K562 (cell line): ENCODE data around the gene GABARAPL2. TPM values are rescaled to one million over a fixed set of nuclear protein-coding genes. Genes with fewer than 3 reads are reported as not detected.

Source experiments
- FOXJ3 ChIP-seq: sonication (generic); formaldehyde crosslinking; IDR thresholded peaks from 2 replicates; pipeline ENCODE4 v1.4.0; 2020; ENCODE audit warnings: mild to moderate bottlenecking, missing genetic modification reagents
- GTF2A2 ChIP-seq: IDR thresholded peaks from 2 replicates; pipeline ENCODE4 v1.6.1; 2016; ENCODE audit warnings: mild to moderate bottlenecking, missing genetic modification characterization, missing compliant biosample characterization
- HDAC8 ChIP-seq: fragments of 450-650 bp; IDR thresholded peaks from 2 replicates; pipeline ENCODE4 v1.6.1; 2016; ENCODE audit warnings: mild to moderate bottlenecking, missing genetic modification characterization, moderate library complexity, missing compliant biosample characterization
- KLF1 ChIP-seq: fragments of 450-650 bp; IDR thresholded peaks from 2 replicates; pipeline ENCODE4 v1.6.1; 2016; ENCODE audit warnings: missing genetic modification characterization, missing compliant biosample characterization
- MEIS2 ChIP-seq: fragments of 450-650 bp; IDR thresholded peaks from 2 replicates; pipeline ENCODE4 v1.6.1; 2014; ENCODE audit warnings: mild to moderate bottlenecking; ENCODE audit not compliant: partially characterized antibody
- NCOA4 ChIP-seq: fragments of 450-650 bp; IDR thresholded peaks from 2 replicates; pipeline ENCODE4 v1.6.1; 2018; ENCODE audit warnings: mild to moderate bottlenecking; ENCODE audit not compliant: partially characterized antibody
- POLR2AphosphoS5 ChIP-seq: IDR thresholded peaks from 2 replicates; pipeline ENCODE4 v1.6.1; 2011; ENCODE audit warnings: mild to moderate bottlenecking, low read depth, low read length, moderate library complexity; ENCODE audit not compliant: control insufficient read depth, insufficient read depth
- SMARCE1 ChIP-seq: fragments of 450-650 bp; IDR thresholded peaks from 2 replicates; pipeline ENCODE4 v1.7.1; 2016; ENCODE audit warnings: mild to moderate bottlenecking
- STAT5B ChIP-seq: fragments of 250-450 bp; sonication (Bioruptor Pico); IDR thresholded peaks from 2 replicates; pipeline ENCODE4 v1.8.0; 2021; ENCODE audit warnings: mild to moderate bottlenecking, inconsistent platforms
- TAL1 ChIP-seq: fragments of 450-650 bp; IDR thresholded peaks from 2 replicates; pipeline ENCODE4 v1.6.1; 2016; ENCODE audit warnings: mild to moderate bottlenecking
- ZNF140 ChIP-seq: fragments of 250-450 bp; sonication (Bioruptor Pico); IDR thresholded peaks from 2 replicates; pipeline ENCODE4 v1.8.0; 2021; ENCODE audit warnings: moderate library complexity, mild to moderate bottlenecking, inconsistent platforms
- ZNF274 ChIP-seq: IDR thresholded peaks from 2 replicates; pipeline ENCODE4 v1.6.1; 2011; ENCODE audit warnings: low read depth, mild to moderate bottlenecking, low read length, moderate library complexity, borderline replicate concordance
- ZNF584 ChIP-seq: fragments of 200-800 bp; sonication (Bioruptor generic); IDR thresholded peaks from 2 replicates; pipeline ENCODE4 v1.6.1; 2016; ENCODE audit warnings: low read depth, mild to moderate bottlenecking, missing genetic modification characterization, missing compliant biosample characterization
- ZNF589 ChIP-seq: fragments of 200-800 bp; sonication (Bioruptor generic); IDR thresholded peaks from 2 replicates; pipeline ENCODE4 v1.6.1; 2016; ENCODE audit warnings: low read depth, missing genetic modification characterization, missing compliant biosample characterization
- ZNF76 ChIP-seq: fragments of 250-450 bp; sonication (Bioruptor Pico); IDR thresholded peaks from 2 replicates; pipeline ENCODE4 v1.4.0; 2020; ENCODE audit warnings: mild to moderate bottlenecking, moderate library complexity, borderline replicate concordance
- ZSCAN32 ChIP-seq: fragments of 450-650 bp; formaldehyde crosslinking; IDR thresholded peaks from 2 replicates; pipeline ENCODE4 v1.4.0; 2020; ENCODE audit warnings: mild to moderate bottlenecking, moderate library complexity
- polyA plus RNA-seq, 8 experiments: library from polyadenylated mRNA; depleted of rRNA in 4 of 8; stranded (reverse) in 5 of 8; unstranded in 3 of 8; fragments of >200 nt; fragmentation: Nextera tagmentation in 2 of 8; fragmentation: Illumina TruSeq in 1 of 8; extraction: Ambion mirVana in 2 of 8; extraction: Trizol in 1 of 8; gene quantifications; 2 replicates each; pipeline versions ENCODE4 v1.2.1 to v1.2.3, GENCODE V29; 2011 to 2014; ENCODE audit warnings: inconsistent platforms in 1 of 8, missing spikeins in 1 of 8
- total RNA-seq, 7 experiments: library from RNA; depleted of rRNA in 6 of 7; stranded (reverse); fragments of >200 nt in 6 of 7; fragmentation: Illumina TruSeq in 2 of 7; extraction: Trizol in 2 of 7; gene quantifications; 2 replicates each; pipeline versions ENCODE4 v1.2.1 to v1.2.3, GENCODE V29; 2011 to 2021; ENCODE audit warnings: low replicate concordance in 1 of 7
- TF ChIP-seq, protein P1 (sequence below): sonication (generic); formaldehyde crosslinking; IDR thresholded peaks from 2 replicates; pipeline ENCODE4 v1.8.1; 2023; ENCODE audit warnings: mild to moderate bottlenecking, missing genetic modification reagents
- TF ChIP-seq, protein P2 (sequence below): fragments of 250-450 bp; sonication (Bioruptor Pico); IDR thresholded peaks from 2 replicates; pipeline ENCODE4 v1.5.0; 2021
- TF ChIP-seq, protein P3 (sequence below): fragments of 450-650 bp; formaldehyde crosslinking; IDR thresholded peaks from 2 replicates; pipeline ENCODE4 v1.4.0; 2022; ENCODE audit warnings: missing genetic modification characterization
- TF ChIP-seq, protein P4 (sequence below): fragments of 450-650 bp; IDR thresholded peaks from 2 replicates; pipeline ENCODE4 v1.6.1; 2016; ENCODE audit warnings: missing biosample characterization, missing genetic modification characterization
- TF ChIP-seq, protein P5 (sequence below): fragments of 250-450 bp; sonication (Bioruptor Pico); IDR thresholded peaks from 2 replicates; pipeline ENCODE4 v1.8.0; 2022; ENCODE audit warnings: moderate library complexity, mild to moderate bottlenecking, inconsistent platforms
- TF ChIP-seq, protein P6 (sequence below): sonication (generic); formaldehyde crosslinking; IDR thresholded peaks from 2 replicates; pipeline ENCODE4 v1.8.0; 2022; ENCODE audit warnings: mild to moderate bottlenecking, missing genetic modification reagents
- TF ChIP-seq, protein P7 (sequence below): sonication (generic); formaldehyde crosslinking; IDR thresholded peaks from 2 replicates; pipeline ENCODE4 v1.9.0; 2022; ENCODE audit warnings: mild to moderate bottlenecking, missing genetic modification reagents

Gene GABARAPL2
- total and polyA plus RNA-seq, 9 of the 15 experiments (the other 6 are each of a cell fraction or from before 2014, with no cell fraction given) = 42.1 to 288 (median 91.8) TPM

DNA sequence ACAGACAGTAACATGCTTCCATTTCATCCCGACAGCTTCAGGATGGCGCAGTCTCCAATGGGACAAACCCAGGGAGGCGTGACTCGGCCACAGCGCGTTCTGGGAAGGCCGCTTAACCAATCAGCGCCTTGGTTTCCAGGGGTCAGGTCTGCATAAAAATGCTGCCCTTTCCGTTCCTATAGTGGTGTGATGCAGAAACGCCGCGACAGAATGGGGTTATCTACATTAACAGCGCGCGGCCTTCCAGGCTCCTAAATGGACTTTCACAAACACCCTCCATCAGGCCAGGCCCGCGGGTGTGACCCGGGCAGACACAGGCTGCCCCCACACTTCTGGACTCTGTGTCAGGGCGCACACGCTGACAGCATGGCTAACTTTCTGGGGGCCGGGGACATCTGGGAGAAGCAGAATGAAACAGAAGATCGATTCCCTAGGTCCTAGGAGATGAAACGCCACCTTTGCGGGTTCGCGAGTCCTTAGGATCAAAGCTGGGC lies 10.9 kb upstream of the GABARAPL2 start (continued):
- TF ChIP-seq, protein P1, sequence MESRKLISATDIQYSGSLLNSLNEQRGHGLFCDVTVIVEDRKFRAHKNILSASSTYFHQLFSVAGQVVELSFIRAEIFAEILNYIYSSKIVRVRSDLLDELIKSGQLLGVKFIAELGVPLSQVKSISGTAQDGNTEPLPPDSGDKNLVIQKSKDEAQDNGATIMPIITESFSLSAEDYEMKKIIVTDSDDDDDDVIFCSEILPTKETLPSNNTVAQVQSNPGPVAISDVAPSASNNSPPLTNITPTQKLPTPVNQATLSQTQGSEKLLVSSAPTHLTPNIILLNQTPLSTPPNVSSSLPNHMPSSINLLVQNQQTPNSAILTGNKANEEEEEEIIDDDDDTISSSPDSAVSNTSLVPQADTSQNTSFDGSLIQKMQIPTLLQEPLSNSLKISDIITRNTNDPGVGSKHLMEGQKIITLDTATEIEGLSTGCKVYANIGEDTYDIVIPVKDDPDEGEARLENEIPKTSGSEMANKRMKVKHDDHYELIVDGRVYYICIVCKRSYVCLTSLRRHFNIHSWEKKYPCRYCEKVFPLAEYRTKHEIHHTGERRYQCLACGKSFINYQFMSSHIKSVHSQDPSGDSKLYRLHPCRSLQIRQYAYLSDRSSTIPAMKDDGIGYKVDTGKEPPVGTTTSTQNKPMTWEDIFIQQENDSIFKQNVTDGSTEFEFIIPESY (CRISPR knock-in tag) = no peak
- peak; percentile 98 for TF ChIP-seq ZSCAN32 (CRISPR knock-in tag)
- TF ChIP-seq, protein P2, sequence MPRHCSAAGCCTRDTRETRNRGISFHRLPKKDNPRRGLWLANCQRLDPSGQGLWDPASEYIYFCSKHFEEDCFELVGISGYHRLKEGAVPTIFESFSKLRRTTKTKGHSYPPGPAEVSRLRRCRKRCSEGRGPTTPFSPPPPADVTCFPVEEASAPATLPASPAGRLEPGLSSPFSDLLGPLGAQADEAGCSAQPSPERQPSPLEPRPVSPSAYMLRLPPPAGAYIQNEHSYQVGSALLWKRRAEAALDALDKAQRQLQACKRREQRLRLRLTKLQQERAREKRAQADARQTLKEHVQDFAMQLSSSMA (CRISPR knock-in tag) = no peak
- TF ChIP-seq HDAC8 = no peak
- no peak for TF ChIP-seq GTF2A2 (tag)
- TF ChIP-seq ZNF76 (CRISPR knock-in tag) = no peak
- TF ChIP-seq ZNF584 = no peak
- TF ChIP-seq, protein P3, sequence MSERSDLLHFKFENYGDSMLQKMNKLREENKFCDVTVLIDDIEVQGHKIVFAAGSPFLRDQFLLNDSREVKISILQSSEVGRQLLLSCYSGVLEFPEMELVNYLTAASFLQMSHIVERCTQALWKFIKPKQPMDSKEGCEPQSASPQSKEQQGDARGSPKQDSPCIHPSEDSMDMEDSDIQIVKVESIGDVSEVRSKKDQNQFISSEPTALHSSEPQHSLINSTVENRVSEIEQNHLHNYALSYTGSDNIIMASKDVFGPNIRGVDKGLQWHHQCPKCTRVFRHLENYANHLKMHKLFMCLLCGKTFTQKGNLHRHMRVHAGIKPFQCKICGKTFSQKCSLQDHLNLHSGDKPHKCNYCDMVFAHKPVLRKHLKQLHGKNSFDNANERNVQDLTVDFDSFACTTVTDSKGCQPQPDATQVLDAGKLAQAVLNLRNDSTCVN (CRISPR knock-in tag) = no peak
- TF ChIP-seq ZNF274 = no peak
- TF ChIP-seq, protein P4, sequence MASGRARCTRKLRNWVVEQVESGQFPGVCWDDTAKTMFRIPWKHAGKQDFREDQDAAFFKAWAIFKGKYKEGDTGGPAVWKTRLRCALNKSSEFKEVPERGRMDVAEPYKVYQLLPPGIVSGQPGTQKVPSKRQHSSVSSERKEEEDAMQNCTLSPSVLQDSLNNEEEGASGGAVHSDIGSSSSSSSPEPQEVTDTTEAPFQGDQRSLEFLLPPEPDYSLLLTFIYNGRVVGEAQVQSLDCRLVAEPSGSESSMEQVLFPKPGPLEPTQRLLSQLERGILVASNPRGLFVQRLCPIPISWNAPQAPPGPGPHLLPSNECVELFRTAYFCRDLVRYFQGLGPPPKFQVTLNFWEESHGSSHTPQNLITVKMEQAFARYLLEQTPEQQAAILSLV (tag) = no peak
- no peak for TF ChIP-seq NCOA4
- no peak for TF ChIP-seq TAL1
- no peak for TF ChIP-seq ZNF589 (CRISPR knock-in tag)
- TF ChIP-seq, protein P5, sequence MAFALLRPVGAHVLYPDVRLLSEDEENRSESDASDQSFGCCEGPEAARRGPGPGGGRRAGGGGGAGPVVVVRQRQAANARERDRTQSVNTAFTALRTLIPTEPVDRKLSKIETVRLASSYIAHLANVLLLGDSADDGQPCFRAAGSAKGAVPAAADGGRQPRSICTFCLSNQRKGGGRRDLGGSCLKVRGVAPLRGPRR = no peak
- TF ChIP-seq KLF1 = no peak
- peak; percentile 7 for TF ChIP-seq MEIS2
- no peak for TF ChIP-seq STAT5B (CRISPR knock-in tag)
- peak; percentile 59; the same call in 1 of the 2 replicates for TF ChIP-seq POLR2AphosphoS5
- TF ChIP-seq ZNF140 = no peak
- TF ChIP-seq, protein P6, sequence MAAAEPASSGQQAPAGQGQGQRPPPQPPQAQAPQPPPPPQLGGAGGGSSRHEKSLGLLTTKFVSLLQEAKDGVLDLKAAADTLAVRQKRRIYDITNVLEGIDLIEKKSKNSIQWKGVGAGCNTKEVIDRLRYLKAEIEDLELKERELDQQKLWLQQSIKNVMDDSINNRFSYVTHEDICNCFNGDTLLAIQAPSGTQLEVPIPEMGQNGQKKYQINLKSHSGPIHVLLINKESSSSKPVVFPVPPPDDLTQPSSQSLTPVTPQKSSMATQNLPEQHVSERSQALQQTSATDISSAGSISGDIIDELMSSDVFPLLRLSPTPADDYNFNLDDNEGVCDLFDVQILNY (CRISPR knock-in tag) = no peak
- TF ChIP-seq, protein P7, sequence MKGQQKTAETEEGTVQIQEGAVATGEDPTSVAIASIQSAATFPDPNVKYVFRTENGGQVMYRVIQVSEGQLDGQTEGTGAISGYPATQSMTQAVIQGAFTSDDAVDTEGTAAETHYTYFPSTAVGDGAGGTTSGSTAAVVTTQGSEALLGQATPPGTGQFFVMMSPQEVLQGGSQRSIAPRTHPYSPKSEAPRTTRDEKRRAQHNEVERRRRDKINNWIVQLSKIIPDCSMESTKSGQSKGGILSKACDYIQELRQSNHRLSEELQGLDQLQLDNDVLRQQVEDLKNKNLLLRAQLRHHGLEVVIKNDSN (CRISPR knock-in tag) = no peak
- TF ChIP-seq FOXJ3 (CRISPR knock-in tag) = no peak
- no peak for TF ChIP-seq SMARCE1
